Progenitor cell of endocrine pancreas (in vitro differentiated cells): ENCODE measurements around the gene MYO5A. TPM values are rescaled to one million over a fixed set of nuclear protein-coding genes. Genes with fewer than 3 reads are reported as not detected.
"Not testable (repeated sequence)": the region's sequence is repeated elsewhere in the genome, so short reads cannot be mapped to it uniquely, and the experiment has no call there.

ENCODE experiments used
- DNase-seq: peaks from one replicate; pipeline ENCODE4 v3.0.0; 2021; ENCODE audit warnings: low spot score; ENCODE audit not compliant: unreplicated experiment
- H3K27ac Mint-ChIP-seq: 2 replicates; pipeline ENCODE4 v1.8.0; 2021; ENCODE audit warnings: mild to moderate bottlenecking, moderate library complexity, mixed read lengths
- H3K27me3 Mint-ChIP-seq: 2 replicates; pipeline ENCODE4 v1.8.0; 2021; ENCODE audit warnings: mixed read lengths
- H3K36me3 Mint-ChIP-seq: 2 replicates; pipeline ENCODE4 v1.8.0; 2022; ENCODE audit warnings: mixed read lengths; ENCODE audit not compliant: insufficient read depth
- H3K4me1 Mint-ChIP-seq: 2 replicates; pipeline ENCODE4 v1.8.0; 2021; ENCODE audit warnings: low read depth, mixed read lengths
- H3K4me3 Mint-ChIP-seq: 2 replicates; pipeline ENCODE4 v1.8.0; 2021; ENCODE audit warnings: low read depth, mild to moderate bottlenecking, moderate library complexity, mixed read lengths
- H3K9me3 Mint-ChIP-seq: 2 replicates; pipeline ENCODE4 v1.8.0; 2021; ENCODE audit warnings: low read depth, mixed read lengths
- total RNA-seq: library from RNA; stranded (reverse); gene quantifications from 2 replicates; pipeline ENCODE4 v1.2.1, GENCODE V29; 2021
- TF ChIP-seq, protein P1 (sequence below): fragments of 200-600 bp; sonication (generic); IDR thresholded peaks from one replicate; pipeline ENCODE4 v1.5.0; 2021; ENCODE audit warnings: antibody characterized with exemption, mild to moderate bottlenecking; ENCODE audit not compliant: unreplicated experiment

The MYO5A gene
- total RNA-seq, 1 donor from 2014 or later = 31.0 TPM

DNA sequence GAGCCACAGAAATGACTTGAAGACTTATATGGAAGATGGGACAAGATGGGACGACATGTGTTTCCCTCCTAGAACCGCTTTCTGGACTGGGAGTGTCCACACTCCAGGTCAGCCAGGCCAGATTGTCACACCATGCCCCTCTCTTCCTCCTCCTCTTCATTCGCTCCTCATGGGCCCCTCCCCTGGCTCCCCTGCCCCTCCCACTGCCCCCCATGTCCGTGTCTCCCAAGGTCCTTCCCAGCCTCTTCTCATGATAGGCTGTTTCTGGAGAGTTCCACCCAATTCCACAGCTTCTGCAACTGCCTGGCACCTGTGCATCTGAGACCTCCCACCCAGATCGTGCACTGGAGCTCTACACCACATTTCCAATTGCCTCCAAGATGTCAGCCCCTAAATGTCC lies 239.7 kb downstream of the MYO5A start:
- peak overlapping the region; percentile 95 for H3K27ac Mint-ChIP-seq
- H3K9me3 Mint-ChIP-seq = peaks cover 3% of the 10 kb centered on the region
- H3K4me1 Mint-ChIP-seq = peaks cover 55% of the 10 kb centered on the region
- peaks cover 14% of the 10 kb centered on the region for H3K36me3 Mint-ChIP-seq
- H3K4me3 Mint-ChIP-seq = no peak overlapping the region
- DNase-seq = no peak
- H3K27me3 Mint-ChIP-seq = no peaks in the 10 kb centered on the region
- TF ChIP-seq, protein P1, sequence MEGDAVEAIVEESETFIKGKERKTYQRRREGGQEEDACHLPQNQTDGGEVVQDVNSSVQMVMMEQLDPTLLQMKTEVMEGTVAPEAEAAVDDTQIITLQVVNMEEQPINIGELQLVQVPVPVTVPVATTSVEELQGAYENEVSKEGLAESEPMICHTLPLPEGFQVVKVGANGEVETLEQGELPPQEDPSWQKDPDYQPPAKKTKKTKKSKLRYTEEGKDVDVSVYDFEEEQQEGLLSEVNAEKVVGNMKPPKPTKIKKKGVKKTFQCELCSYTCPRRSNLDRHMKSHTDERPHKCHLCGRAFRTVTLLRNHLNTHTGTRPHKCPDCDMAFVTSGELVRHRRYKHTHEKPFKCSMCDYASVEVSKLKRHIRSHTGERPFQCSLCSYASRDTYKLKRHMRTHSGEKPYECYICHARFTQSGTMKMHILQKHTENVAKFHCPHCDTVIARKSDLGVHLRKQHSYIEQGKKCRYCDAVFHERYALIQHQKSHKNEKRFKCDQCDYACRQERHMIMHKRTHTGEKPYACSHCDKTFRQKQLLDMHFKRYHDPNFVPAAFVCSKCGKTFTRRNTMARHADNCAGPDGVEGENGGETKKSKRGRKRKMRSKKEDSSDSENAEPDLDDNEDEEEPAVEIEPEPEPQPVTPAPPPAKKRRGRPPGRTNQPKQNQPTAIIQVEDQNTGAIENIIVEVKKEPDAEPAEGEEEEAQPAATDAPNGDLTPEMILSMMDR = no peak

- Mint-ChIP-seq H3K27ac (peak overlapping the region; percentile 95), H3K36me3 (peaks cover 14% of the 10 kb centered on the region), H3K4me1 (peaks cover 49% of the 10 kb centered on the region), H3K27me3 (no peaks in the 10 kb centered on the region), H3K4me3 (peak overlapping the region; percentile 35), H3K9me3 (peaks cover 3% of the 10 kb centered on the region)
- TF ChIP-seq, protein P1 = no peak
- peak; percentile 31 for DNase-seq
Measured at GRCh38 chr15:52288051-52288942, 240.4 kb downstream of the MYO5A start.

GRCh38 chr15:52287114-52287513 lies 241.6 kb downstream of the MYO5A start:
- TF ChIP-seq, protein P1 = no peak
- DNase-seq = no peak
- H3K36me3 Mint-ChIP-seq = peaks cover 13% of the 10 kb centered on the region
- peaks cover 43% of the 10 kb centered on the region for H3K4me1 Mint-ChIP-seq
- H3K4me3 Mint-ChIP-seq = peak overlapping the region; percentile 2
- no peaks in the 10 kb centered on the region for H3K27me3 Mint-ChIP-seq
- peaks cover 3% of the 10 kb centered on the region for H3K9me3 Mint-ChIP-seq
- H3K27ac Mint-ChIP-seq = peak overlapping the region; percentile 95

- peaks cover 49% of the 10 kb centered on the region for H3K4me1 Mint-ChIP-seq
- not testable (repeated sequence) for H3K4me3 Mint-ChIP-seq, H3K27me3 Mint-ChIP-seq, H3K9me3 Mint-ChIP-seq, H3K36me3 Mint-ChIP-seq, H3K27ac Mint-ChIP-seq, DNase-seq
Measured at GRCh38 chr15:52285941-52286340, 242.7 kb downstream of the MYO5A start.

DNA sequence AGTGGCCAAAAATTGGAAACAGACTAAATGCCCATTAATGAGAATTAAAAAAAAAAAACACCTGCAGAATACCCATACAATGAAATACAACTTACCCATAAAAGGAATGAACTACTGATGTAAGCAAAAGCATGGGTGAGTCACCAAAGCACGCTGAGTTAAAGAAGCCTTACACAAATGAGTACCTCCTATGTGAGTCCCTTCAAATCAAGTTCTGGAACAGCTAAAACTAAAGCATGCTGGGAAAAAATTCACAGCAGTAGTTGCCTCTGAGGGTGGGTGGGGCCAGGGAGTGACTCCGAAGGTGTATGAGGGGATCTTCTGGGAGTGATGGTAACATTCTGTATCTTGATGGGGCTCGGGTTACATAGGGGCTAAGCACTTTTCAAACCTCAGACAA lies 244.5 kb downstream of the MYO5A start:
- peaks cover 36% of the 10 kb centered on the region for H3K4me1 Mint-ChIP-seq
- no peak for DNase-seq
- no peaks in the 10 kb centered on the region for H3K27me3 Mint-ChIP-seq
- H3K36me3 Mint-ChIP-seq = peaks cover 12% of the 10 kb centered on the region
- H3K27ac Mint-ChIP-seq = no peak overlapping the region
- TF ChIP-seq, protein P1 = no peak
- H3K9me3 Mint-ChIP-seq = peaks cover 3% of the 10 kb centered on the region
- no peak overlapping the region for H3K4me3 Mint-ChIP-seq

- no peak overlapping the region for H3K4me3 Mint-ChIP-seq
- H3K27ac Mint-ChIP-seq = no peak overlapping the region
- TF ChIP-seq, protein P1 = no peak
- no peak for DNase-seq
- H3K9me3 Mint-ChIP-seq = peaks cover 3% of the 10 kb centered on the region
- H3K36me3 Mint-ChIP-seq = peaks cover 19% of the 10 kb centered on the region
- H3K27me3 Mint-ChIP-seq = no peaks in the 10 kb centered on the region
- H3K4me1 Mint-ChIP-seq = peaks cover 28% of the 10 kb centered on the region
Measured at GRCh38 chr15:52283281-52283680, 245.4 kb downstream of the MYO5A start.
